Esophagus squamous epithelium (tissue), 5 donors: ENCODE measurements around the gene TVP23A. TPM values are rescaled to one million over a fixed set of nuclear protein-coding genes. Genes with fewer than 3 reads are reported as not detected.

ENCODE experiments used
- DNase-seq: peaks from one replicate; lab custom pipeline; 2025; lab: John Stamatoyannopoulos, UW
- H3K27ac ChIP-seq, 4 donors: fragments of 200-600 bp; sonication (generic); one replicate each; pipeline ENCODE4 v1.5.1; 2016 to 2019; ENCODE audit warnings: mild to moderate bottlenecking in 1 of 4
- H3K27me3 ChIP-seq, 4 donors: fragments of 200-600 bp; sonication (generic); 1 replicate in 3 of 4; 2 replicates in 1 of 4; pipeline versions ENCODE4 v1.5.1 to v1.6.0; 2017 to 2021; ENCODE audit warnings: antibody characterized with exemption in 1 of 4
- H3K36me3 ChIP-seq, 3 donors: fragments of 200-600 bp; sonication (generic); one replicate each; pipeline ENCODE4 v1.5.1; 2016 to 2019
- H3K4me1 ChIP-seq, 3 donors: fragments of 200-600 bp; sonication (generic); one replicate each; pipeline ENCODE4 v1.5.1; 2017 to 2019
- H3K4me3 ChIP-seq, 4 donors: fragments of 200-600 bp; sonication (generic); 1 replicate in 3 of 4; 2 replicates in 1 of 4; pipeline ENCODE4 v1.5.1; 2016 to 2019; ENCODE audit warnings: mild to moderate bottlenecking in 2 of 4, moderate library complexity in 1 of 4
- H3K9me3 ChIP-seq, 3 donors: fragments of 200-600 bp; sonication (generic); one replicate each; pipeline ENCODE4 v1.5.1; 2016 to 2019
- CTCF ChIP-seq, 6 experiments: fragments of 450-650 bp in 4 of 6; fragments of 200-600 bp in 2 of 6; sonication (generic) in 2 of 6; IDR thresholded peaks; one replicate each; pipeline ENCODE4 v1.5.1; 2016 to 2019; ENCODE audit warnings: antibody characterized with exemption in 6 of 6, mild to moderate bottlenecking in 4 of 6, moderate library complexity in 4 of 6
- POLR2A ChIP-seq, 4 donors: fragments of 450-650 bp; IDR thresholded peaks; one replicate each; pipeline ENCODE4 v1.6.1; 2017; ENCODE audit warnings: antibody characterized with exemption in 4 of 4, mild to moderate bottlenecking in 4 of 4, moderate library complexity in 3 of 4
- WGBS, 2 donors: methylation state at CpG; one replicate each; pipeline ENCODE4 v1.1.5; 2018; 5-methylcytosine and 5-hydroxymethylcytosine counted together
- intact Hi-C: fragments of 100-400 bp; cut with DNase I; formaldehyde crosslinking; loops from one replicate; pipeline ENCODE4 v1.15.0; 2022
- total RNA-seq, 4 donors: library from RNA; depleted of rRNA; stranded (reverse); fragments of >200 nt; gene quantifications; one replicate each; pipeline ENCODE4 v1.1.0, GENCODE V29; 2016
- donor health status: DM: yes; HTN: yes; CAD: no.

TVP23A gene
- total RNA-seq, 4 donors from 2014 or later: 0.19 TPM; not detected in 3

- H3K4me3 ChIP-seq: no peak overlapping the region
- 26 to 30% methylated on average over 5 to 6 of the region's 6 CpGs for WGBS, 2 donors
These were observed 6.1 kb downstream of the TVP23A start for GRCh38 chr16:10812312-10813098.

GRCh38 chr16:10809706-10810105, 8.9 kb downstream of the TVP23A start:
- Histone ChIP-seq H3K27ac (no peak overlapping the region), H3K4me1 (no peaks in the 10 kb centered on the region), H3K4me3 (no peak overlapping the region), H3K27me3 (no peaks in the 10 kb centered on the region), H3K9me3 (no peaks in the 10 kb centered on the region), H3K36me3 (no peaks in the 10 kb centered on the region)
- intact Hi-C loops: no loop called here
- WGBS, 2 donors: 91 to 92% methylated on average over 3 of the region's 3 CpGs
- no peak for DNase-seq
- TF ChIP-seq CTCF (IDR thresholded peaks at IDR 0.05): no peak
- TF ChIP-seq POLR2A (IDR thresholded peaks at IDR 0.05): no peak

More at GRCh38 chr16:10812312-10813098, 6.1 kb downstream of the TVP23A start:
- Histone ChIP-seq H3K36me3 (no peaks in the 10 kb centered on the region), H3K27me3 (peaks cover 0 to 3% (median 0%) of the 10 kb centered on the region in 4 donors), H3K9me3 (no peaks in the 10 kb centered on the region), H3K4me1 (no peaks in the 10 kb centered on the region), H3K27ac (no peak overlapping the region)
- intact Hi-C loops: no loop called here
- DNase-seq: no peak
- TF ChIP-seq CTCF (IDR thresholded peaks at IDR 0.05) (no peak), POLR2A (IDR thresholded peaks at IDR 0.05) (no peak)

- Histone ChIP-seq H3K9me3 (no peaks in the 10 kb centered on the region), H3K4me1 (no peaks in the 10 kb centered on the region), H3K4me3 (no peak overlapping the region), H3K27me3 (no peaks in the 10 kb centered on the region), H3K27ac (no peak overlapping the region), H3K36me3 (no peaks in the 10 kb centered on the region)
- WGBS, 2 donors: 76 to 85% methylated on average over 3 of the region's 3 CpGs
- intact Hi-C loops: no loop called here
- TF ChIP-seq POLR2A (IDR thresholded peaks at IDR 0.05) (no peak), CTCF (IDR thresholded peaks at IDR 0.05) (no peak)
- DNase-seq: no peak
These were observed 9.7 kb downstream of the TVP23A start for GRCh38 chr16:10808850-10809249.

GRCh38 chr16:10808218-10808617, 10.4 kb downstream of the TVP23A start:
- TF ChIP-seq CTCF (IDR thresholded peaks at IDR 0.05): no peak
- TF ChIP-seq POLR2A (IDR thresholded peaks at IDR 0.05): no peak
- Histone ChIP-seq H3K4me3 (no peak overlapping the region), H3K9me3 (no peaks in the 10 kb centered on the region), H3K36me3 (no peaks in the 10 kb centered on the region), H3K27ac (no peak overlapping the region), H3K27me3 (no peaks in the 10 kb centered on the region), H3K4me1 (no peaks in the 10 kb centered on the region)
- 78 to 83% methylated on average over 3 of the region's 3 CpGs for WGBS, 2 donors
- DNase-seq: no peak
- intact Hi-C loops: no loop called here

- TF ChIP-seq CTCF (IDR thresholded peaks at IDR 0.05): no peak
- TF ChIP-seq POLR2A (IDR thresholded peaks at IDR 0.05): no peak
- no peak overlapping the region for H3K27ac ChIP-seq
- no peaks in the 10 kb centered on the region for H3K4me1 ChIP-seq
- intact Hi-C loops: no loop called here
- no peak overlapping the region for H3K4me3 ChIP-seq
- H3K9me3 ChIP-seq: no peaks in the 10 kb centered on the region
- WGBS, 2 donors: 78 to 86% methylated on average over 6 of the region's 6 CpGs
- H3K27me3 ChIP-seq: no peaks in the 10 kb centered on the region
- DNase-seq: no peak
- no peaks in the 10 kb centered on the region for H3K36me3 ChIP-seq
These were observed 11.9 kb downstream of the TVP23A start for GRCh38 chr16:10806698-10807097.
